Ascending aorta (tissue), 2 donors: ENCODE data around the gene MOCOS. TPM values are rescaled to one million over a fixed set of nuclear protein-coding genes. Genes with fewer than 3 reads are reported as not detected.

Experiments
- DNase-seq, 2 donors: peaks; one replicate each; pipeline ENCODE4 v3.0.0-alpha.2; 2019; ENCODE audit warnings: low spot score in 2 of 2
- H3K27ac ChIP-seq, 2 donors: fragments of 200-600 bp; sonication (generic); one replicate each; pipeline ENCODE4 v1.5.1; 2016 to 2017; ENCODE audit warnings: mild to moderate bottlenecking in 1 of 2
- H3K27me3 ChIP-seq: fragments of 200-600 bp; sonication (generic); one replicate; pipeline ENCODE4 v1.5.1; 2017
- H3K36me3 ChIP-seq, 2 donors: fragments of 200-600 bp; sonication (generic); one replicate each; pipeline ENCODE4 v1.5.1; 2016
- H3K4me1 ChIP-seq, 2 donors: fragments of 200-600 bp; sonication (generic); one replicate each; pipeline ENCODE4 v1.5.1; 2016 to 2017; ENCODE audit warnings: mild to moderate bottlenecking in 1 of 2
- H3K4me3 ChIP-seq, 2 donors: fragments of 200-600 bp; sonication (generic); one replicate each; pipeline ENCODE4 v1.5.1; 2016 to 2017; ENCODE audit warnings: mild to moderate bottlenecking in 1 of 2
- H3K9me3 ChIP-seq, 2 donors: fragments of 200-600 bp; sonication (generic); one replicate each; pipeline ENCODE4 v1.5.1; 2016
- intact Hi-C: fragments of 100-400 bp; cut with DNase I; formaldehyde crosslinking; loops from one replicate; pipeline ENCODE4 v1.15.1; 2023
- total RNA-seq: library from RNA; depleted of rRNA; stranded (reverse); fragments of >200 nt; gene quantifications from one replicate; pipeline ENCODE4 v1.1.0, GENCODE V29; 2016
- TF ChIP-seq, protein P1 (sequence below), 3 experiments: fragments of 200-600 bp in 2 of 3; fragments of 450-650 bp in 1 of 3; sonication (generic) in 2 of 3; IDR thresholded peaks; one replicate each; pipeline ENCODE4 v1.5.1; 2016 to 2019; ENCODE audit warnings: antibody characterized with exemption in 3 of 3, mild to moderate bottlenecking in 1 of 3, moderate library complexity in 1 of 3

Gene MOCOS
- total RNA-seq, 1 donor from 2014 or later = 0.21 TPM

- H3K36me3 ChIP-seq = no peaks in the 10 kb centered on the region
- H3K27me3 ChIP-seq = no peaks in the 10 kb centered on the region
- TF ChIP-seq, protein P1, sequence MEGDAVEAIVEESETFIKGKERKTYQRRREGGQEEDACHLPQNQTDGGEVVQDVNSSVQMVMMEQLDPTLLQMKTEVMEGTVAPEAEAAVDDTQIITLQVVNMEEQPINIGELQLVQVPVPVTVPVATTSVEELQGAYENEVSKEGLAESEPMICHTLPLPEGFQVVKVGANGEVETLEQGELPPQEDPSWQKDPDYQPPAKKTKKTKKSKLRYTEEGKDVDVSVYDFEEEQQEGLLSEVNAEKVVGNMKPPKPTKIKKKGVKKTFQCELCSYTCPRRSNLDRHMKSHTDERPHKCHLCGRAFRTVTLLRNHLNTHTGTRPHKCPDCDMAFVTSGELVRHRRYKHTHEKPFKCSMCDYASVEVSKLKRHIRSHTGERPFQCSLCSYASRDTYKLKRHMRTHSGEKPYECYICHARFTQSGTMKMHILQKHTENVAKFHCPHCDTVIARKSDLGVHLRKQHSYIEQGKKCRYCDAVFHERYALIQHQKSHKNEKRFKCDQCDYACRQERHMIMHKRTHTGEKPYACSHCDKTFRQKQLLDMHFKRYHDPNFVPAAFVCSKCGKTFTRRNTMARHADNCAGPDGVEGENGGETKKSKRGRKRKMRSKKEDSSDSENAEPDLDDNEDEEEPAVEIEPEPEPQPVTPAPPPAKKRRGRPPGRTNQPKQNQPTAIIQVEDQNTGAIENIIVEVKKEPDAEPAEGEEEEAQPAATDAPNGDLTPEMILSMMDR (IDR thresholded peaks at IDR 0.05) = peak; percentile 86 to 91 (median 89)
- intact Hi-C loops = loop anchor here (1.0 to 5.0 kb wide), 5 partner anchors 97 to 527 kb away; partner anchors contain the start of gene MOCOS
- no peaks in the 10 kb centered on the region for H3K4me1 ChIP-seq
- peak in 1 of 2 donors; percentile 71 for DNase-seq
- H3K9me3 ChIP-seq = no peaks in the 10 kb centered on the region
- no peak overlapping the region for H3K27ac ChIP-seq
- H3K4me3 ChIP-seq = no peak overlapping the region
Measured at GRCh38 chr18:36284671-36285295, 97.5 kb downstream of the MOCOS start.

- no peaks in the 10 kb centered on the region for H3K36me3 ChIP-seq
- no peaks in the 10 kb centered on the region for H3K4me1 ChIP-seq
- H3K9me3 ChIP-seq = no peaks in the 10 kb centered on the region
- no peak overlapping the region for H3K27ac ChIP-seq
- no peak for DNase-seq
- TF ChIP-seq, protein P1 (IDR thresholded peaks at IDR 0.05) = no peak
- no peak overlapping the region for H3K4me3 ChIP-seq
- intact Hi-C loops = no loop called here
- H3K27me3 ChIP-seq = no peaks in the 10 kb centered on the region
Measured at GRCh38 chr18:36287653-36288052, 100.4 kb downstream of the MOCOS start.

DNA sequence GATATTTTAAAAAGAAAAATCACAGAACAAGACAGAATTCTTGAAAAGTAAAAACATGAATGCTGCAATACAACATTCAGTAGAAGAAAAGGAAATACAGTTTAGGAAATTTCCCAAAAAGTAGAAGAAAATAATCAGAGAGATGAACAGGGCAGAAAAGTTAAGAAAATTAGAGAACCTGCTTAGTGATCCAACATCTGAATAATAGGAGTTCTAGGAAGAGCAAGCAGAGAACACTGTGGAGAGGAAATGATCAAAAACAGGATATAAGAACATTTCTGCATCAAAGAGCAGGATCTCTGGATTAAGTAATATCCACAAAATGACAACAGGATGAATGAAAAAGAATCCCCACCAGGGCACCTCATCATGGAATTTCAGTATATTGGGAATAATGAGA is 101.4 kb downstream of the MOCOS start:
- H3K27me3 ChIP-seq = no peaks in the 10 kb centered on the region
- intact Hi-C loops = no loop called here
- no peak overlapping the region for H3K4me3 ChIP-seq
- no peaks in the 10 kb centered on the region for H3K9me3 ChIP-seq
- no peak for DNase-seq
- H3K4me1 ChIP-seq = no peaks in the 10 kb centered on the region
- TF ChIP-seq, protein P1 (IDR thresholded peaks at IDR 0.05) = no peak
- H3K36me3 ChIP-seq = no peaks in the 10 kb centered on the region
- H3K27ac ChIP-seq = no peak overlapping the region

DNA sequence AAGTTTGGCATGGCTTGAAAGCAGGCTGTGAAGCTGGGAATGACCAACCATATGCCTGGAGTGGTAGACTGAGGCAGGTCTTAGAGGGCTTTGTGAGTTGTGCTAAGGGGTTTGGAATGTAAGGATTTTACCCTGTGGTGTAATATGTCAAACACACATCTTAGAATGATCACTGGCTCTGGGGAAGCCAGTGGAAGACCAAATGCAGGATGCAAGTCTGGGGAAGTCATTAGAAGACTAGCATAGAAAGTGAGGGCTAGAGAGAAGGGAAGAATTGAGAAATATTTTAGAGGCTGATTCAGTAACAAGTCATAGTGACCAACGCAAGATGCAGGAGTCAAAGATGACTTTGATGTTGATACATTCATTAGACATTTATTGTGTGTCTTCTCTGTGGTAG is 106.7 kb downstream of the MOCOS start:
- intact Hi-C loops = loop anchor here (10.0 kb wide), 1 partner anchor 171 kb away; no protein-coding TSS in a partner anchor
- DNase-seq = no peak

GRCh38 chr18:36295214-36295613 is 107.9 kb downstream of the MOCOS start:
- intact Hi-C loops = loop anchor here (5.0 to 10.0 kb wide), 7 partner anchors 52 to 512 kb away; no protein-coding TSS in a partner anchor
- H3K4me3 ChIP-seq = no peak overlapping the region

More for the DNA sequence above, 106.7 kb downstream of the MOCOS start:
- Histone ChIP-seq H3K27me3 (no peaks in the 10 kb centered on the region), H3K4me3 (no peak overlapping the region), H3K4me1 (peaks cover 0 to 2% of the 10 kb centered on the region in 2 donors), H3K27ac (no peak overlapping the region), H3K36me3 (no peaks in the 10 kb centered on the region), H3K9me3 (no peaks in the 10 kb centered on the region)
- TF ChIP-seq, protein P1 (IDR thresholded peaks at IDR 0.05) = no peak

More at GRCh38 chr18:36295214-36295613, 107.9 kb downstream of the MOCOS start:
- TF ChIP-seq, protein P1 (IDR thresholded peaks at IDR 0.05) = no peak
- Histone ChIP-seq H3K4me1 (peaks cover 2 to 3% of the 10 kb centered on the region in 2 donors), H3K27me3 (no peaks in the 10 kb centered on the region), H3K27ac (no peak overlapping the region), H3K36me3 (no peaks in the 10 kb centered on the region), H3K9me3 (no peaks in the 10 kb centered on the region)
- no peak for DNase-seq
